ENCODE data around the gene ANKLE2.

GRCh38 chr12:132801741-132802140 lies 40.1 kb upstream of the ANKLE2 start:
- TF ChIP-seq FOXA1 (IDR thresholded peaks at IDR 0.05) = no peak
- TF ChIP-seq CTCF (IDR thresholded peaks at IDR 0.05; ENCODE audit: low read depth, low read length, missing input control) = no peak
- no peak for TF ChIP-seq REST (IDR thresholded peaks at IDR 0.05)
- no peak for TF ChIP-seq ATF3 (IDR thresholded peaks at IDR 0.05)
- no peak for TF ChIP-seq MAX (IDR thresholded peaks at IDR 0.05)
- TF ChIP-seq JUND (IDR thresholded peaks at IDR 0.05) = no peak
- no peak for TF ChIP-seq EGR1 (IDR thresholded peaks at IDR 0.05; ENCODE audit: low read depth in 2 of 2)
- TF ChIP-seq ZBTB33 (IDR thresholded peaks at IDR 0.05) = no peak
- TF ChIP-seq HNF4G (IDR thresholded peaks at IDR 0.05) = no peak
- no peak for TF ChIP-seq SP1 (IDR thresholded peaks at IDR 0.05)
- no peak for TF ChIP-seq RAD21 (IDR thresholded peaks at IDR 0.05)
- TF ChIP-seq TAF1 (conservative IDR thresholded peaks at IDR 0.05) = no peak
- TF ChIP-seq GABPA (IDR thresholded peaks at IDR 0.05 in 1 of 2, conservative IDR thresholded peaks at IDR 0.05 in 1 of 2) = no peak
- TF ChIP-seq YY1 (IDR thresholded peaks at IDR 0.05) = no peak
